ENCODE measurements around the gene EHHADH. TPM values are rescaled to one million over a fixed set of nuclear protein-coding genes. Genes with fewer than 3 reads are reported as not detected.

The EHHADH gene
- total RNA-seq, 2 donors from 2014 or later, result 4.0 to 17.9 TPM

Small RNAs within 50 kb of the gene (microRNA-seq; reads per million reads assigned to microRNA genes)
- gene MIR5588, result 1.0 reads per million, percentile 9 among the genes with 10 or more reads in this experiment

Small RNAs within 50 kb of the gene (small RNA-seq; reads per million reads assigned to genes)
- 0.09 to 0.10 reads per million in 2 donors for gene MIR5588

Other genes with a start within 250 kb of the EHHADH start
- gene C3orf70, start 101.0 kb downstream of the EHHADH start, total RNA-seq, result 10 to 100 TPM in 1 of 2 donors, 1 to 10 TPM in 1; 5.7 to 21.2 TPM
- gene MAP3K13, start 109.1 kb upstream of the EHHADH start, total RNA-seq, result 10 to 100 TPM; 32.9 to 51.1 TPM
- 10 to 100 TPM; 16.4 to 24.5 TPM for gene TMEM41A, start 245.0 kb upstream of the EHHADH start, total RNA-seq